HT1080 (cell line): Measurements from ENCODE around the gene HBS1L. TPM values are rescaled to one million over a fixed set of nuclear protein-coding genes. Genes with fewer than 3 reads are reported as not detected.
A peak's percentile ranks its signal among the peaks of the same experiment; 100 is the strongest.
"Not testable (repeated sequence)": the region's sequence is repeated elsewhere in the genome, so short reads cannot be mapped to it uniquely, and the experiment has no call there.

Experiments used
- DNase-seq: peaks from one replicate; pipeline ENCODE4 v3.0.0-alpha.2; 2015; ENCODE audit warnings: low read depth
- total RNA-seq: library from RNA; depleted of rRNA; stranded (reverse); fragments of >200 nt; shearing (Covaris generic); gene quantifications from 2 replicates; pipeline ENCODE4 v1.2.3, GENCODE V29; 2014

Gene HBS1L
- total RNA-seq, 1 experiment from 2014 or later = 102 TPM

DNA sequence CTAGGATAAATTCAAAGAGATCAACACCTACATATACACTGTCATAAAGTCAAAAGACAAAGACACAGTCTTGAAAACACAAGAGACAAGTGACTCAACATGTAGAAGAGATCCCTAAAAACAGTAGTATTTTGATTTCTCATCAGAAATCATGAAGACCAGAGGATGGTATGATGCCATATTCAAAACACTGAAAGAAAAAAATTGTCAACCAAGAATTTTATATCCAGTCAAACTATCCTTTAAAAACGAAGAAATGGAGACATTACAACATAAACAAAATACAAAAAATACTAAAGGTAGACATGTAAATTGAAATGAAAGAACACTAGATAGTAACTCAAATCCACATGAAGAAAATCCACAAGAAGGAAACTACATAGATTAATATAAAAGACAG lies 27.3 kb upstream of the HBS1L start:
- no peak for DNase-seq

DNA sequence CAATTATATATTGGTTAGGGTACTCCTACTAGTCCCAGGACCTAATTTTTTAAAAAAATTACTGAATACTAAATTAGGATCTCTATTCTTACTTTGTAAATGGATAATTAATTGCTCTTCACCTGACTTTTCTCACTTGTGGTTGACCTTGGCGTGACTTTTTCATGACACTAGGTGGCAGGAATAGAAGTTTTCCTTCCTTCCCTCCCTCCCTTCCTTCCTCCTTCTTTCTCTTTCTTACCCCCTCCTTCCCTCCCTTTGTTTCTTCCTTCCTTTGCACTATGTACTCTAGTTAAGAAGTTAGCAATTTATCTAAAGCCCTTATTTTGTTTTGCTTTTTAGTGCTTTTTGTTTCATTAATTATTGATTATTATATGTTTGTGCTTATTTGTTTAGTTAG lies 20.4 kb upstream of the HBS1L start:
- DNase-seq = no peak

DNA sequence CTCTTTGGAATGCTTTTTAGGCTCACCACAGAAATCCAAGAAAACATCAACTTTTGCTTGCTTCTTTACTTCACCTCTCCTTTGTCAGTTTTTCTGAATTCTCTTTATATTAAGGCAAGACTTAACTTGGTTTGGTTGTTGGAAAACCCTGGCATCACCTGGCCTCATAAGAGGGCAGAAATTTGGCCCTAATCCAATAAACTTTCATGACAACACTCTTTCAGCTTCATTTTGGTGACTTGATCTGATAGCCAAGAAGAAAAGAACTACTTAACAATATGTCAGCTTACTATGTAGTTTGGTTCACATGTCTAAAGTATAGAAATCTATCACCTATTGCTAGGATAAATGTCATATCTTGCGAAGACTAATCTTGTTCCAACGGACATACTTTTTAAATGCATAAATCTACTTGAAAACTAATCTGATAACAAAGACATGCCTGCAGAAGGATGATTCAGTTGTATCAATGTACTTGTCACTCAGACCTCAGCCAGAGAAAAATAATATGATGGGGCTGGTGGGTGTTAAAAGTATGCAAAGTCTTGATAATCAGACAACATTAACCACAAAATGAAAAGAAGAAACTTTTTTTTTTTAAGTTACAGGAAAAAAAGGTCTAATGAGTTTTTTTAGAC lies 19.3 kb upstream of the HBS1L start:
- no peak for DNase-seq

DNA sequence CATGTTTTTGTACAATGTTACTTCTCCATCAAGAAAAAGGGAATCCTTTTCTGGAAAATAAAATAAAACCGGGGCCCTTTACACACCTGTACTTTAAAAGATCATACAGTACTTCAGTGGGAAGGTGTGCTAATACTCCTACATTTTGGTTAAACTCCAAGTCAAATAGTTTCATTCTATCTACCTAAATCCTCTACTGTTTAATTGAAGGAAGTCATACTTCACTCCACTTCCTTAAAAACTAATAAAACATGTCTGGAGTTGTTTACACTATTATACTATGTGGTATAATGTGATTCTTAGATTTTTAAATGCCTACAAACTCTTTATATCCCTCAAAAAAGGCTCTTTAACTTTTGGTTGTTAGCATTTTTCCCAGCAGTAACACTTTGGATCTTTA lies 18.6 kb upstream of the HBS1L start:
- DNase-seq = no peak

DNA sequence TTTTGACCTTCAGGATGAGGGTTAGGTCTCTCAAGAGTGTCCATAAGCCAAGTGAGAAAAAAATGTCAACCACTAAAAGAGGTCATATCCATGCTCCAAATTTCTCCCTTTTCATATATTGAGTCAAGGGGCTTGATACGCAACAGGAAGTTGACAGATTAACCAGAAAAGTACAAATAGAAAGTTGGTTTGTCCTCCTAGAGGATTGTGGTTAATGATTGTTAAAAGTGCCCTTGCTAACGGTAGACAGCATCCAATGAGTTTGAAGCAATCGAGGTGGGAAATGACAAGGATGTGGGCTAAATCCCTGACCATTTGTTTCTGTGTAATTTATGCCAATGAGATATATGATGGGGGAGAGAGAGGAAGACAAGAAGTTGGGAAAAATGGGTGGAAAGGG lies 18.1 kb upstream of the HBS1L start:
- DNase-seq = no peak

DNA sequence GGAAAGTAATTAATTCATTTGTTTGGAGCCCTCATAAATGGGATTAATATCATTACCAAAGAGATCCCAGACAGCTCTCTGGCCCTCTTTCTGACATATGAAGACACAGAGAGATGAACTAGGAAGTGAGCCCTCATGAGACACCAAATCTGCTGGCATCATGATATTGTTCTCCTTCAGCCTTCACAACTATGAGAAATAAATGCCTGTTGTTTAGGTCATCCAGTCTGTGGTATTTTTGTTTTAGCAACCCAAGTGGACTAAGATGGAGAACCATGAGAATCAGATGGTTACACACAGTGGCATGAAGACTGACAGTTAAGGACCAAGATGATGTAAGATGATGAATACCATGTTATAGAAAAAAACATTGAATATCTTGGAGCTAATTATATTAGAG lies 16.9 kb upstream of the HBS1L start:
- DNase-seq = no peak

DNA sequence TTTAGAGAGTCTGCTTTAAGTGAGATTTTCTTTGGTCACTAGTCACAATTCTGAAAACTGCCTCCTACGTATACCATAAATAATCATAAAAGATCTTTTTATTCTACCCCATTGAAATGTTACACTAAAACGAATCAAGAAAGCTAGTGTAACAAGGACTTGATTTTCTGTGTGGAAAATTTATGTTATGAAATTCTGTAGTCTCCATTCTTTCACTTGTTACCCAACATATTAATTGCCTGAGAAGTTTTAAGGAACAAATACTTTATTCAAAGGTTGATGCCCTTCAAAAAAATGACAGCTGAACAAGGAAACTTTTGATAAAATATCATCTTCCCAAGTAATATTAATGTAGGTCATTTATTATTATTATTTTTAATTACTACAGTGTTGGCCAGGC lies 13.3 kb upstream of the HBS1L start:
- no peak for DNase-seq

DNA sequence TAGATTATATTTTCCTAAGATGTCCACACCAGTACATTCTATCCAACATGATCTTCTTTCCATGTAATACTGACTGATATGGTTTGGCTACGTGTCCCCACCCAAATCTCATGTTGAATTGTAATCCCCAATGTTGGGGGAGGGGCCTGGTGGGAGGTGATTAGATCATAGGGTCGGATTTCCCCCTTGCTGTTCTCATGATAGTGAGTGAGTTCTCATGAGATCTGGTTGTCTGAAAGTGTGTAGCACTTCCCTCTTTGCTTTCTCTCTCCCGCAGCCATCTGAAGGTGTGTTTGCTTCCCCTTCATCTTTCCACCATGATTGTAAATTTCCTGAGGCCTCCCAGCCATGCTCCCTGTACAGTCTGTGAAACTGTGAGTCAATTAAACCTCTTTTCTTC lies 12.2 kb upstream of the HBS1L start:
- no peak for DNase-seq

DNA sequence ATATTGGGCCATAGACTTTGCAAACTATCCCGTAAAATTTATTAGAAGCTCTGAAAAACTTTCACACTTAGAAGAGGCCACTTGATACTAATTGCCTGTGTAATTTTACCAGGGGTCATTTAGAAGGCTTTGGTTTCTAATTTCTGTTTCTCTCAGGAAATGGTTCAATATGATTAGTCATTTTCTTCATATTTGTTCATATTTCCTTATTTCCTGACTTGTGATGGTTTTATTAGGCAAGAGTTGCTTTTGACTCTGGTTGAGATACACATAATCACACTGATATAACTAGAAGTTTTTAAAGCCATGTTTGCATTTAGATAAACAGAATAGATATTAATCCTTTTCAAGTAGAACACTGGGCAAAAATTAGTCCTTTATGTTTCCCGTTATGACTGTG lies 11.8 kb upstream of the HBS1L start:
- no peak for DNase-seq

DNA sequence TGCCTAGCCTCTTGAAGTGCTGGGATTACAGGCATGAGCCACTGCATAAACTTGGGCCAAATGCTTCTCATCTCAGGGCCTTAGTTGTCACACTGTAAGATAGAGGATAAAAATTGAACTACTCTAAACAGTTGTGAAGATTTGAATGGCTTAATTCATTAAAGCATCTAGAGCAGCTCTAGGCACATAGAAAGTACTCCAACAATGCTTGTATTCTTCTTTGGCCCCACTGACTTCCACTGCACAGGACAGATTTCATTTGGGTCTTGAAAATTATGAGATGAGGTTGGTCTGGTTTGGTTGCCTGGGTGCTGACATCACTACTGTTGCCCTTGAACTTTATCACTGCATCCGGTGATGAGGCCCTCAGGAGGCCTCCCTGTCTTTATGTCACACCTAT lies 10.0 kb upstream of the HBS1L start:
- DNase-seq = no peak

DNA sequence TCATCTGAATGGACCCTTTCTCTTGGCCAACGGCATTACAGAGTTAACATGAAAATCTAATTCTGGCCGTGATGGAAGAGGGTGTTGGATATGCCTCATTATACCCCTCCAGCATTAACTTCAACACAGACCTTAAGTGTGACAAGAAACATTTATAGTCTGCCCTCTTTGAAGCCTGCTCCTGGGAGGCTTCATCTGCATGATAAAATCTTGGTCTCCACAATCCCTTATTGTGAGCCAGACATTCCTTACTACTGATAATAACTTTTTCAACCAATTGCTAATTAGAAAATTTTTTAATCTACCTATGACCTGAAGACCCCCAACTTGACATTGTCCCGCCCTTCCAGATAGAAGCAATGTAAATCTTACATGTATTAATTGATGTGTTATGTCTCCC lies 9.3 kb upstream of the HBS1L start:
- DNase-seq = no peak

DNA sequence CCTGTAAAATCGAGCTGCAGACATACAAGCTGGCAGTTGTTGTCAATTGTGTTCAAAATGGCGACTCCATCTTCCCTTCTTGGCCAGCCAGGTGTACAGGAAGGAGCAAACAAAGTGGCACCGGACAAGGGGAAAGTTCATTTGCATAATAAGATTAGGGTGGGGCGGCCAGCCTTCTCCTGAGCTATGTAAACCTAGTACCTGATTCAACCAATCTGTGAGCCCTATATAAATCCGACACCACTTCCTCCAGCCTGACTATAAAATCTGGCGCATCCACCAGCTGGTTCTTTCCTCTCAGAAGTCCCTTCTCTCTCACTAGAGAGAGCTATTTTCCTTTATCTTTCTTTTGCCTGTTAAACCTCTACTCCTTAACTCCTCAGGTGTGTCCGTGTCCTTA lies 8.1 kb upstream of the HBS1L start:
- DNase-seq = peak; percentile 24

DNA sequence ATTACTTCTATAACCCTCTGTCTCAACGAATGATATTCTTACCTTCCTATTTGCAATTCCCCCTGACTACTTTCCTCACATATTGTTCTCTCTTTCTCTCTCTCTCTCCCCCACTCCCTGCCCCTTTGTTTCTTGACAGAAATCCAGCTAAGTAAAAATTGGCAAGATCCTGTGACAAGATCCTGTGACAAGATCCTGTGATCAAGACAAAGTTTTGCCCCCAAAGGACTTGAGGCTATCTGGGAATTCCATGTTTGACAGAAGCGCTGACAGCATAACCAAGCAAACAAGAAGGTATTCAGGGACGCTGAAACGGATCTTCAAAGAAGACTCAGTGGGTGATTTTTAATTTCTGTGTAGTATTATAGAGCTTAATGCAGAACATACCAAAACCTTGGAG lies 5.5 kb upstream of the HBS1L start:
- no peak for DNase-seq

DNA sequence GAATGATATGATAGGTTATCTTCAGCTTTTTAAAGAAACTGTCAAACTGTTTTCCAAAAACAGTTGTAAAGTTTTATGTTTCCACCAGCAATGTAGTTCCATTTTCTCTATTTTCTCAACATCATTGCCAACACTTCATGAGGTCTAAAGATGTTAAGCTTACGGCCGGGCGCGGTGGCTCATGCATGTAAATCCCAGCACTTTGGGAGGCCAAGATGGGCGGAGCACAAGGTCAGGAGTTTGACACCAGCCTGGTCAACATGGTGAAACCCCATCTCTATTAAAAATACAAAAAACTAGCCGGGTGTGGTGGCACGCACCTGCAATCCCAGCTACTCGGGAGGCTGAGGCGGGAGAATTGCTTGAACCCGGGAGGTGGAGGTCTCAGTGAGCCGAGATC lies 3.7 kb upstream of the HBS1L start:
- not testable (repeated sequence) for DNase-seq

DNA sequence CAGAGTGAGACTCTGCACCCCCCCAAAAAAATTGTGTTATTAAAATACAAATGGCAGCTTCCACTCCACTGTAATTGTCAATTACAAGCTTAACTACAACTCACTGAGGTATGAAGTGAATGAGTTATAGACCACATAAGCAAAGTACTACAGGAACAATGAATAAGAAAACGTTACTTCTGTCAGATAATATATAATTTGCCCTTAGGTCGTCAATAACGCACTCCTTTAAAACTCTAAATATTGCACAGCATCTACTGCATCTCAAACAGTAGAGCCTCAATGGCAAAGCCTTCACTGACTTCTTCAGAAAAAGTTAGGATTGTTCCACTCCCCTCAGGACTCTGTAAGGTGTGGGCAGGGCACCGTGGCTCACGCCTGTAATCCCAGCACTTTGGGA lies 2.0 kb upstream of the HBS1L start:
- no peak for DNase-seq

DNA sequence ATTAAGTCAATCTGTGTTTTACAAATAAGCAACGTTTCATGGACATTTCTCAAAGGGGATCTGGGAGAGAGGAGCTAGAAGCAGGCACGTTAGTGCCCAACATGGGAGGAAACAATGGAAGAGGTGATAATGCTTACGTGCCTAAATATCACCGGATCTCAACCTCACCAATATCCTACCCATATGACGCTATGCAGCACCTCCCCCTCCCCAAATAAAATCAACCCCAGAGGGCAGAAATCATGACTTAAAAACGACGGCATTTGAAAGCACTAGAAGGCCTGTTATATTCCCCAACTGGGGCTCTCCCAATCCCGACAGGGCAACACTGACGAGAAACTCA lies 425 bp downstream of the HBS1L start:
- DNase-seq = no peak

DNA sequence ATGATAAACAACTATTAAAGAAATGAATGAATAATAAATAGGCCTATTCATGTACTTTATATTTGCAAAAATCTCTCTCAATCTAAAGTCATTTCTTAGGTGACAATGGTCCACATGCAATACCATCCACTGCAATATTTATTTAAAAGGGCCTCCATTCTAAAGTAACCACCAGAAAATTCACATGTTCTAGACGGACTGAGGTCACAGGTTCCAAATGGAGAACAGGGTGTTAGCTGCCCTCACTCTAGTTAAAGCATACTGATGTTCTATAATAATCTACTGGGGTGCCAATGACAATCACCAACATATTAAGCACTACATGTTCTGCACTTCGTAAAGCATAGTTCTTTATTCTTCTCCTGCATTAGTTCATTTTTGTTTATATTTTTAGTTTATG lies 1.2 kb downstream of the HBS1L start:
- no peak for DNase-seq

DNA sequence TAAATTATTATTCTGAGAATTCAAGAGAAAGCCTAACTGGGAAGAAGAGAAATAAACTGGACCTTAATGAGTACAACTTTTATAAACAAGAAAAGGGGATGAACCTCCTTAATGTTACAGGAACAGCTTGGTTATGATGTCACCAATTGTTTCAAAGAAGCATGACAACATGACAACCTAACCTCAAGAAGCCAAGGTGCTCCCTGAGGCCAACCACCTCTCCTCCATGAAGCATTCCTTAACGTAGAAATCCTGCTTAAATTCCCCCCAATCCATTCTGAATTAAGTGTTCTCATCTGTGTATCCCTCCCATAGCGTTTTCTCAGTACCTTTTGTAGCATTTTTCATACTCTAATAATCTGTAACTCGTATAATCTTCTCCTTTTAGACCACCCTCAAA lies 1.7 kb downstream of the HBS1L start:
- DNase-seq = no peak

DNA sequence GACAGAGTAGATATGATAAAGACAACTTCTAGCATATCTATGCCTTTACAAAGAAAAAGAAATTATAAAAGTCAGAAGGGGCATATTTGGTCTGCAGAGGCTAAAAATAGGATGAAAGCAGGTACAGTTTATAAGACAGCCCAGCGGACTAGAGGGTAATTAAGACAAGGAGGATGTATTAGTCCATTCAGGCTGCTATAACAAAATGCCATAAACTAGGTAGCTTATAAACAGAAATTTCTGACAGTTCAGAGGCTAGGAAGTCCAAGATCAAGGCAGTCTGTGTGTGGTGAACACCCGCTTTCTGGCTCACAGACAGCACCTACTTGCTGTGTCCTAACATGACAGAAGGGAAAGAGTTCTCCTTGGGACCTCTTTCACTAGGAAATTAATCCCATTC lies 5.7 kb downstream of the HBS1L start:
- DNase-seq = no peak

DNA sequence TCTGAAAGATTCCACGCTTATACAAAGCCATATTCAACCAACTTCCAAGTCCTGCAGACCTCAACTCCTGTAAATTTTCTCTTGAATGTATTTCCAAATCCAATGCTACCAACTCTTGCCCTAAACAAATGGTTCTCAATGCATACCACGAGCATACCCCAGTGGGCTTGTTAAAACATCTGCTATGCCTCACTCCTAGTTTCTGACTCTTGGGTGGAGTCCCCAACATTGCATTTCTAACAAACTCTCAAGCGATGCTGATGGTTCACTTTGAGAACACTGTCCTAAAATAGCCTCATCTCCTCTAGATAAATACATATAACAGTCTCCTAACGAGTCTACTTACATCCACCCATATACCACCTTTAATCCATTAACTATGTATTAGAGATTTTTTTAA lies 7.3 kb downstream of the HBS1L start:
- no peak for DNase-seq

DNA sequence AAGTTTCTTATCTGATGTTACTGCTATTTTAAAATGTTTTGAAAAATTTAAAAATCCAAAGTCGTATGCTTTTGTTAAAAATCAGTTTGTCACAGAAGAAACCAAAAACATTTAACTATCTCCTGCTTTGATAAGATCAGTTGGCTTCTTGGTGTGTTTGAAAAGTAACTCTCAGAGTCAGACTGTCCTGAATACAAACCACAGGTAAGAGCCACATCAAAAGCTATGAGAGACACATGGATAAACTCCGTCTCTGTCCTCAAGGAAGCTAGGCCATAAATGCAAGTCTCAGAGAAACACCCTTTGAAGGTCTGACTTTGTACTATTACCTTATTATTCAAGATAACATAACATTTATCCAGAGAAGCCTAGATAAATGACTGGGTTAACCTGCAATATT lies 7.7 kb downstream of the HBS1L start:
- no peak for DNase-seq

DNA sequence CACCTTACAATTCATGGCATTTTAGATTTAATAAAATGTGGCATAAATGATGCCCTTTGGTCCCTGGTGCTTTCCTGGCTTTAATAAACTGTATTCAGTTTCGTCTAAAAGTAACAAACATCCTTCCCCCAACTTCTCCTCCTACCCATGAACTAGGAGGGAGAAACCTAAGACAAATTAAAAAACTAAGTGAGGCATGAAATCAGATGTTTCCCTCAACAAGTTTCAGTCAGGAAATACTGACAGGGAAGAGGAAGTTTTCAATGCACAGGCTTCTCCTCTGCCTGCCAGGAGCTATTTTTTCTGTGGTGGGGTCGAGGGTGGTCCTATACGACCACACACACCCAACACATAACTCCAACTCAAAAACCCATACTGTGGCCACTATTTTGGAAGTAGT lies 10.0 kb downstream of the HBS1L start:
- no peak for DNase-seq

DNA sequence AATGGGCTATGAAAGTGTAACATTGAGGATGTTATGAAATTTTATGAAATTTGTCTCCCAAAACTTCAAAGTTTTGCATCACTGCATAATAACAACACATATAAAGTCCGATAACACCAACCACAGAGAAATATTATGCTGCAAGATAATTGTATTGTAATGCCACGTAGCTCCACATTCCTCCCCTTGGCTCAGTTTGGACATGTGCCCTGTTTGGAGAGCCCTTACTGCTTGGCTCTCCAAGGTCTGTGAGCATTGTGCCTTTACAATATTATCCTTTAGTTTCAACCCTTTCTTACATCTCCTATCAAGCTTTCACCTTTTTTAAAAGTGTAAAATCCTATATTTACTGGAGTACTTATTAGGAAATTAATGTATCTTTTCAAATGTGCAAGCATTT lies 10.8 kb downstream of the HBS1L start:
- DNase-seq = no peak

DNA sequence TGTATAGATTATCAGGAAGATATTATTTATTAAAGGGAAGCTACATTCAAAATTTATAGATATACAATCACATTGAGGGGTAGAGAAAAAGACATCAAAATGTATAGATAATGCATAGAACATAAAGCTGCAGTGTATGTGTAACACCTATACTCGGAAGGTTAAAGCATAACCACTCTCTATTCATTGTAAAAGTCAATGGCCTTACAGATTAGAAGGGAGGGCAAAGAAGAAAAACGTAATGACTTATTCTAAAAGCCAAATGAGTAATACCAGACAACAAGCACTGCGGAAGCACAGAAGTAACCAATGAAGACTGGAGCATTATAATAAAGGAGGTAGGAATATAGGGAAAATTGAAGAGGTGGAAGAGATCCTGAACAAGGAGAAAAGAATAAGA lies 11.3 kb downstream of the HBS1L start:
- no peak for DNase-seq
